GM19023 (cell line): ENCODE data around the gene RP2.

Experiments
- ATAC-seq: cut with Tn5 transposase; IDR thresholded peaks from one replicate; pipeline ENCODE4 v1.9.1; 2021; ENCODE audit warnings: mild to moderate bottlenecking, moderate library complexity; ENCODE audit not compliant: unreplicated experiment

RP2 gene

GRCh38 chrX:46841346-46841745 lies 4.5 kb downstream of the RP2 start:
- ATAC-seq = no peak

GRCh38 chrX:46844913-46845312 lies 8.1 kb downstream of the RP2 start:
- ATAC-seq = no peak

GRCh38 chrX:46849933-46850332 lies 13.1 kb downstream of the RP2 start:
- ATAC-seq = no peak

- ATAC-seq = no peak
Measured at GRCh38 chrX:46850771-46851170, 13.9 kb downstream of the RP2 start.

- no peak for ATAC-seq
Measured at GRCh38 chrX:46856483-46856882, 19.6 kb downstream of the RP2 start.

GRCh38 chrX:46860557-46860956 lies 23.7 kb downstream of the RP2 start:
- no peak for ATAC-seq

GRCh38 chrX:46863072-46863471 lies 26.2 kb downstream of the RP2 start:
- no peak for ATAC-seq

- no peak for ATAC-seq
Measured at GRCh38 chrX:46864606-46865005, 27.8 kb downstream of the RP2 start.

- ATAC-seq = no peak
Measured at GRCh38 chrX:46865281-46865680, 28.4 kb downstream of the RP2 start.

GRCh38 chrX:46866726-46867125 lies 29.9 kb downstream of the RP2 start:
- no peak for ATAC-seq

GRCh38 chrX:46873746-46874145 lies 36.9 kb downstream of the RP2 start:
- no peak for ATAC-seq

- no peak for ATAC-seq
Measured at GRCh38 chrX:46876901-46877300, 40.1 kb downstream of the RP2 start.

- no peak for ATAC-seq
Measured at GRCh38 chrX:46882266-46882665, 45.4 kb downstream of the RP2 start.

- no peak for ATAC-seq
Measured at GRCh38 chrX:46884799-46885198, 48.0 kb downstream of the RP2 start.

GRCh38 chrX:46898207-46898606 lies 61.4 kb downstream of the RP2 start:
- no peak for ATAC-seq

GRCh38 chrX:46903458-46904242 lies 66.8 kb downstream of the RP2 start:
- ATAC-seq = peak; percentile 91

- no peak for ATAC-seq
Measured at GRCh38 chrX:46904626-46905025, 67.8 kb downstream of the RP2 start.

GRCh38 chrX:46910415-46910814 lies 73.6 kb downstream of the RP2 start:
- no peak for ATAC-seq

- ATAC-seq = peak; percentile 40
Measured at GRCh38 chrX:46912098-46912602, 75.3 kb downstream of the RP2 start, which contains the start of gene JADE3. Gene JADE3 (plus strand): TSS chrX:46912421. CDS start chrX:46984895, 72,474 bp downstream.

GRCh38 chrX:46912603-46913491 lies 76.0 kb downstream of the RP2 start:
- ATAC-seq = peak; percentile 60

GRCh38 chrX:46913667-46914066 lies 76.8 kb downstream of the RP2 start:
- no peak for ATAC-seq

- no peak for ATAC-seq
Measured at GRCh38 chrX:46916273-46916672, 79.4 kb downstream of the RP2 start.
